CD14-positive monocyte (primary cell): ENCODE results near the gene ADAM23. TPM values are rescaled to one million over a fixed set of nuclear protein-coding genes. Genes with fewer than 3 reads are reported as not detected.

ENCODE experiments used
- DNase-seq, 3 donors: peaks; one replicate each; pipeline ENCODE4 v3.0.0-alpha.2; 2011 to 2022
- H2AFZ ChIP-seq: 2 replicates; pipeline ENCODE4 v1.6.0; 2012; ENCODE audit warnings: mild to moderate bottlenecking, low read depth, low read length, inconsistent platforms; ENCODE audit not compliant: insufficient read depth, poor library complexity, severe bottlenecking
- H3K27ac ChIP-seq, 2 donors: 1 replicate in 1 of 2; 2 replicates in 1 of 2; pipeline ENCODE4 v1.5.1; 2012 to 2013; ENCODE audit warnings: low read length in 2 of 2, control low read depth in 1 of 2, inconsistent platforms in 1 of 2, low read depth in 1 of 2, mild to moderate bottlenecking in 1 of 2
- H3K27me3 ChIP-seq, 2 donors: one replicate each; pipeline versions ENCODE4 v1.6.0 to v1.6.1; 2011 to 2013; ENCODE audit warnings: low read length in 2 of 2; ENCODE audit not compliant: control insufficient read depth in 2 of 2, insufficient read depth in 2 of 2
- H3K36me3 ChIP-seq, 2 donors: replicated peaks in 1 of 2; 1 replicate in 1 of 2; 2 replicates in 1 of 2; pipeline versions ENCODE4 v1.5.1 to v1.6.1; 2012 to 2013; ENCODE audit warnings: low read length in 2 of 2, control low read depth in 1 of 2, inconsistent platforms in 1 of 2, mild to moderate bottlenecking in 1 of 2; ENCODE audit not compliant: insufficient read depth in 2 of 2, control insufficient read depth in 1 of 2
- H3K4me1 ChIP-seq, 2 donors: 1 replicate in 1 of 2; 2 replicates in 1 of 2; pipeline versions ENCODE4 v1.5.1 to v1.6.1; 2012 to 2013; ENCODE audit warnings: low read length in 2 of 2, control low read depth in 1 of 2, inconsistent platforms in 1 of 2, mild to moderate bottlenecking in 1 of 2, moderate library complexity in 1 of 2; ENCODE audit not compliant: insufficient read depth in 2 of 2, control insufficient read depth in 1 of 2
- H3K4me2 ChIP-seq: replicated peaks from 2 replicates; pipeline ENCODE3; 2012; ENCODE audit warnings: low read length, moderate library complexity, mild to moderate bottlenecking; ENCODE audit not compliant: poor library complexity, severe bottlenecking; ENCODE audit errors: extremely low read depth
- H3K4me3 ChIP-seq, 3 experiments: fragments of 200-600 bp in 1 of 3; sonication (generic) in 1 of 3; replicated peaks in 1 of 3; 1 replicate in 2 of 3; 2 replicates in 1 of 3; pipeline ENCODE4 v1.5.1; 2011 to 2013; ENCODE audit warnings: low read length in 3 of 3, mild to moderate bottlenecking in 3 of 3, control low read depth in 2 of 3, low read depth in 2 of 3, inconsistent platforms in 1 of 3, moderate library complexity in 1 of 3
- H3K79me2 ChIP-seq: 2 replicates; pipeline ENCODE4 v1.6.0; 2012; ENCODE audit warnings: mild to moderate bottlenecking, control low read depth, inconsistent platforms, low read length, moderate library complexity; ENCODE audit not compliant: insufficient read depth
- H3K9ac ChIP-seq: 2 replicates; pipeline ENCODE4 v1.6.0; 2017; ENCODE audit warnings: low read length, mild to moderate bottlenecking; ENCODE audit not compliant: insufficient read depth, poor library complexity, severe bottlenecking
- H3K9me3 ChIP-seq, 2 donors: replicated peaks in 1 of 2; 1 replicate in 1 of 2; 2 replicates in 1 of 2; pipeline versions ENCODE4 v1.5.1 to v1.6.1; 2012 to 2013; ENCODE audit warnings: low read length in 2 of 2, control low read depth in 1 of 2; ENCODE audit not compliant: control insufficient read depth in 1 of 2, insufficient read depth in 1 of 2
- H4K20me1 ChIP-seq: 2 replicates; pipeline ENCODE4 v1.6.0; 2012; ENCODE audit warnings: mild to moderate bottlenecking, low read length, control low read depth, moderate library complexity; ENCODE audit not compliant: insufficient read depth
- H3K27ac Mint-ChIP-seq, 7 donors: one replicate each; pipeline ENCODE4 v1.8.0; 2020; ENCODE audit warnings: mild to moderate bottlenecking in 7 of 7, mixed read lengths in 7 of 7, moderate library complexity in 6 of 7, inconsistent platforms in 2 of 7
- H3K27me3 Mint-ChIP-seq, 3 donors: one replicate each; pipeline ENCODE4 v1.8.0; 2021 to 2022; ENCODE audit warnings: low read depth in 3 of 3, mild to moderate bottlenecking in 3 of 3, mixed read lengths in 3 of 3, moderate library complexity in 3 of 3, inconsistent platforms in 1 of 3
- H3K36me3 Mint-ChIP-seq, 2 donors: one replicate each; pipeline ENCODE4 v1.8.0; 2020; ENCODE audit warnings: mixed read lengths in 2 of 2, inconsistent platforms in 1 of 2, mild to moderate bottlenecking in 1 of 2
- H3K4me1 Mint-ChIP-seq: one replicate; pipeline ENCODE4 v1.8.0; 2020; ENCODE audit warnings: mild to moderate bottlenecking, mixed read lengths
- H3K4me3 Mint-ChIP-seq, 2 donors: one replicate each; pipeline ENCODE4 v1.8.0; 2020; ENCODE audit warnings: mild to moderate bottlenecking in 2 of 2, mixed read lengths in 2 of 2, moderate library complexity in 1 of 2
- H3K9me3 Mint-ChIP-seq, 7 donors: one replicate each; pipeline ENCODE4 v1.8.0; 2020 to 2022; ENCODE audit warnings: mixed read lengths in 7 of 7, mild to moderate bottlenecking in 6 of 7, moderate library complexity in 6 of 7, inconsistent platforms in 2 of 7
- WGBS: methylation state at CpG from one replicate; pipeline ENCODE4 v1.1.5; 2013; ENCODE audit warnings: missing lambda C conversion rate; ENCODE audit not compliant: insufficient coverage; 5-methylcytosine and 5-hydroxymethylcytosine counted together
- intact Hi-C, 2 donors: fragments of 100-400 bp; cut with micrococcal nuclease; formaldehyde crosslinking; loops; one replicate each; pipeline versions ENCODE4 v1.15.0 to v1.15.1; 2023
- polyA plus RNA-seq, 3 donors: library from polyadenylated mRNA; depleted of rRNA in 1 of 3; unstranded in 2 of 3; stranded (reverse) in 1 of 3; fragments of 300-500 nt in 2 of 3; fragments of >200 nt in 1 of 3; fragmentation: Illumina TruSeq in 2 of 3; gene quantifications; 1 replicate in 2 of 3; 2 replicates in 1 of 3; pipeline ENCODE4 v1.2.3, GENCODE V29; 2012 to 2021
- TF ChIP-seq, protein P1 (sequence below): fragments of 200-600 bp; IDR thresholded peaks from one replicate; pipeline ENCODE4 v1.8.0; 2022; ENCODE audit warnings: antibody characterized with exemption, mild to moderate bottlenecking

The ADAM23 gene
- polyA plus RNA-seq, 3 donors: not detected

DNA sequence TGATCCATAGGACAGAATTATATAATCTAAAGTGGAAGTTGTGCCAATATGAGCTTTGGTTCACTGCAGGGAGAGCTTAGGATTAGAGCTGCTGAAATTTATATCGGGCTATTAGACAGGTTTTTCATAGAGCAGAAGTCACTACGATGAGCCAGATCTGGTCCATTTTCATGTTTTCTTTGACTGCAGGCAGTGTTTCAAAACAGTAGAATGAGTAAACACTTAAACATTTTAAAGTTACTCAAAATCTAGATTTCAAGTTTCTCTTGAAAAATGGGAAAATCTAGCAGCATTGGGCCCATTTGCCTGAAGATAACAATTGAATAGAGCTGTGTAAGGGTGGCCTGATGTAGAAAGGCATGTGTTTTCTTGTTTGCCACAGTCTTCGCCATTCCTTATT lies 14.5 kb upstream of the ADAM23 start:
- H3K9me3 ChIP-seq: no peaks in the 10 kb centered on the region
- 100% methylated on average over 1 of the region's 3 CpGs for WGBS
- H3K4me2 ChIP-seq: no peak overlapping the region
- no peak overlapping the region for H3K27ac Mint-ChIP-seq
- H3K4me1 ChIP-seq: no peaks in the 10 kb centered on the region
- no peaks in the 10 kb centered on the region for H3K4me1 Mint-ChIP-seq
- no peak overlapping the region for H3K27ac ChIP-seq
- TF ChIP-seq, protein P1, sequence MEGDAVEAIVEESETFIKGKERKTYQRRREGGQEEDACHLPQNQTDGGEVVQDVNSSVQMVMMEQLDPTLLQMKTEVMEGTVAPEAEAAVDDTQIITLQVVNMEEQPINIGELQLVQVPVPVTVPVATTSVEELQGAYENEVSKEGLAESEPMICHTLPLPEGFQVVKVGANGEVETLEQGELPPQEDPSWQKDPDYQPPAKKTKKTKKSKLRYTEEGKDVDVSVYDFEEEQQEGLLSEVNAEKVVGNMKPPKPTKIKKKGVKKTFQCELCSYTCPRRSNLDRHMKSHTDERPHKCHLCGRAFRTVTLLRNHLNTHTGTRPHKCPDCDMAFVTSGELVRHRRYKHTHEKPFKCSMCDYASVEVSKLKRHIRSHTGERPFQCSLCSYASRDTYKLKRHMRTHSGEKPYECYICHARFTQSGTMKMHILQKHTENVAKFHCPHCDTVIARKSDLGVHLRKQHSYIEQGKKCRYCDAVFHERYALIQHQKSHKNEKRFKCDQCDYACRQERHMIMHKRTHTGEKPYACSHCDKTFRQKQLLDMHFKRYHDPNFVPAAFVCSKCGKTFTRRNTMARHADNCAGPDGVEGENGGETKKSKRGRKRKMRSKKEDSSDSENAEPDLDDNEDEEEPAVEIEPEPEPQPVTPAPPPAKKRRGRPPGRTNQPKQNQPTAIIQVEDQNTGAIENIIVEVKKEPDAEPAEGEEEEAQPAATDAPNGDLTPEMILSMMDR: no peak
- H4K20me1 ChIP-seq: no peaks in the 10 kb centered on the region
- H3K4me3 ChIP-seq: no peak overlapping the region
- intact Hi-C loops: no loop called here
- H3K36me3 Mint-ChIP-seq: no peaks in the 10 kb centered on the region
- no peak overlapping the region for H3K4me3 Mint-ChIP-seq
- no peaks in the 10 kb centered on the region for H3K27me3 ChIP-seq
- H3K79me2 ChIP-seq: no peaks in the 10 kb centered on the region
- H2AFZ ChIP-seq: no peak overlapping the region
- DNase-seq: no peak
- no peaks in the 10 kb centered on the region for H3K36me3 ChIP-seq
- no peak overlapping the region for H3K9ac ChIP-seq
- H3K9me3 Mint-ChIP-seq: peaks cover 0 to 12% (median 0%) of the 10 kb centered on the region in 7 donors
- peaks cover 2 to 6% (median 5%) of the 10 kb centered on the region in 3 donors for H3K27me3 Mint-ChIP-seq

- WGBS: 100% methylated on average over 2 of the region's 2 CpGs
- H3K9me3 Mint-ChIP-seq: peaks cover 0 to 10% (median 0%) of the 10 kb centered on the region in 7 donors
- TF ChIP-seq, protein P1: no peak
These were observed 12.9 kb upstream of the ADAM23 start for GRCh38 chr2:206430452-206430851.

More at GRCh38 chr2:206430452-206430851, 12.9 kb upstream of the ADAM23 start:
- no peaks in the 10 kb centered on the region for H3K27me3 ChIP-seq
- Mint-ChIP-seq H3K27me3 (peaks cover 6 to 12% (median 7%) of the 10 kb centered on the region in 3 donors), H3K4me3 (no peak overlapping the region), H3K36me3 (no peaks in the 10 kb centered on the region), H3K4me1 (no peaks in the 10 kb centered on the region), H3K27ac (no peak overlapping the region)
- no peaks in the 10 kb centered on the region for H3K9me3 ChIP-seq
- no peak overlapping the region for H3K9ac ChIP-seq
- intact Hi-C loops: no loop called here
- no peaks in the 10 kb centered on the region for H3K4me1 ChIP-seq
- no peak overlapping the region for H2AFZ ChIP-seq
- H3K27ac ChIP-seq: no peak overlapping the region
- no peak overlapping the region for H3K4me2 ChIP-seq
- H3K79me2 ChIP-seq: no peaks in the 10 kb centered on the region
- H3K4me3 ChIP-seq: no peak overlapping the region
- no peak for DNase-seq
- no peaks in the 10 kb centered on the region for H3K36me3 ChIP-seq
- H4K20me1 ChIP-seq: no peaks in the 10 kb centered on the region
